Measurements from ENCODE around the gene SEMA5B.

Gene SEMA5B

GRCh38 chr3:123044981-123045763 is 17.6 kb upstream of the SEMA5B start:
- Histone ChIP-seq H3K4me2 (ENCODE audit: low read depth, low read length) (peak overlapping the region; percentile 27; the same call in 1 of the 2 replicates), H3K79me2 (ENCODE audit: low read length) (no peaks in the 10 kb centered on the region), H4K20me1 (ENCODE audit: insufficient read depth, low read length) (no peaks in the 10 kb centered on the region), H3K27ac (ENCODE audit: low read length) (peak overlapping the region; percentile 24; the same call in 1 of the 2 replicates), H3F3A (ENCODE audit: insufficient read depth, low read length) (no peaks in the 10 kb centered on the region), H3K4me1 (ENCODE audit: low read length) (peaks cover 14% of the 10 kb centered on the region), H3K9me2 (replicated peaks; ENCODE audit: insufficient read depth, low read length) (no peaks in the 10 kb centered on the region), H2AFZ (ENCODE audit: low read length) (peak overlapping the region; percentile 37; the same call in 1 of the 2 replicates), H3K9ac (ENCODE audit: low read length) (no peak overlapping the region), H3K36me3 (replicated peaks; ENCODE audit: insufficient read depth, low read length) (no peaks in the 10 kb centered on the region), H3K4me3 (ENCODE audit: low read length) (no peak overlapping the region), H3K27me3 (replicated peaks; ENCODE audit: insufficient read depth, low read length) (no peaks in the 10 kb centered on the region), H3K9me3 (replicated peaks; ENCODE audit: insufficient read depth, low read length) (no peaks in the 10 kb centered on the region)
- DNase-seq: peak; percentile 61
- TF ChIP-seq EZH2phosphoT487 (IDR thresholded peaks at IDR 0.05; ENCODE audit: low read length) (no peak), EZH2 (optimal IDR thresholded peaks at IDR 0.05; ENCODE audit: low read depth, low read length) (no peak), CTCF (IDR thresholded peaks at IDR 0.05; ENCODE audit: low read length) (no peak)

GRCh38 chr3:123042413-123042812 is 14.8 kb upstream of the SEMA5B start:
- Histone ChIP-seq H3K9me3 (replicated peaks; ENCODE audit: insufficient read depth, low read length) (no peaks in the 10 kb centered on the region), H3K4me3 (ENCODE audit: low read length) (no peak overlapping the region), H3K4me1 (ENCODE audit: low read length) (peaks cover 14% of the 10 kb centered on the region), H3K27me3 (replicated peaks; ENCODE audit: insufficient read depth, low read length) (no peaks in the 10 kb centered on the region), H3K9ac (ENCODE audit: low read length) (no peak overlapping the region), H4K20me1 (ENCODE audit: insufficient read depth, low read length) (no peaks in the 10 kb centered on the region), H3K36me3 (replicated peaks; ENCODE audit: insufficient read depth, low read length) (no peaks in the 10 kb centered on the region), H3K79me2 (ENCODE audit: low read length) (no peaks in the 10 kb centered on the region), H3K9me2 (replicated peaks; ENCODE audit: insufficient read depth, low read length) (no peaks in the 10 kb centered on the region), H3K27ac (ENCODE audit: low read length) (no peak overlapping the region), H3K4me2 (ENCODE audit: low read depth, low read length) (no peak overlapping the region), H3F3A (ENCODE audit: insufficient read depth, low read length) (no peaks in the 10 kb centered on the region), H2AFZ (ENCODE audit: low read length) (no peak overlapping the region)
- TF ChIP-seq CTCF (IDR thresholded peaks at IDR 0.05; ENCODE audit: low read length): no peak
- no peak for TF ChIP-seq EZH2phosphoT487 (IDR thresholded peaks at IDR 0.05; ENCODE audit: low read length)
- no peak for TF ChIP-seq EZH2 (optimal IDR thresholded peaks at IDR 0.05; ENCODE audit: low read depth, low read length)
- no peak for DNase-seq

- H3K4me3 ChIP-seq (ENCODE audit: low read length): no peak overlapping the region
- H2AFZ ChIP-seq (ENCODE audit: low read length): no peak overlapping the region
- H3K9ac ChIP-seq (ENCODE audit: low read length): no peak overlapping the region
- H3K27me3 ChIP-seq (replicated peaks; ENCODE audit: insufficient read depth, low read length): no peaks in the 10 kb centered on the region
- no peak overlapping the region for H3K27ac ChIP-seq (ENCODE audit: low read length)
- no peak for DNase-seq
- no peaks in the 10 kb centered on the region for H3K9me3 ChIP-seq (replicated peaks; ENCODE audit: insufficient read depth, low read length)
- no peak overlapping the region for H3K4me2 ChIP-seq (ENCODE audit: low read depth, low read length)
- no peak for TF ChIP-seq EZH2phosphoT487 (IDR thresholded peaks at IDR 0.05; ENCODE audit: low read length)
- H3K36me3 ChIP-seq (replicated peaks; ENCODE audit: insufficient read depth, low read length): no peaks in the 10 kb centered on the region
- no peaks in the 10 kb centered on the region for H4K20me1 ChIP-seq (ENCODE audit: insufficient read depth, low read length)
- no peaks in the 10 kb centered on the region for H3K4me1 ChIP-seq (ENCODE audit: low read length)
- H3K79me2 ChIP-seq (ENCODE audit: low read length): no peaks in the 10 kb centered on the region
- H3F3A ChIP-seq (ENCODE audit: insufficient read depth, low read length): no peaks in the 10 kb centered on the region
- H3K9me2 ChIP-seq (replicated peaks; ENCODE audit: insufficient read depth, low read length): no peaks in the 10 kb centered on the region
Observed at GRCh38 chr3:123039178-123039577, 11.6 kb upstream of the SEMA5B start.

- no peaks in the 10 kb centered on the region for H3K4me1 ChIP-seq (ENCODE audit: low read length)
- H3K27me3 ChIP-seq (replicated peaks; ENCODE audit: insufficient read depth, low read length): no peaks in the 10 kb centered on the region
- no peak overlapping the region for H3K4me2 ChIP-seq (ENCODE audit: low read depth, low read length)
- no peaks in the 10 kb centered on the region for H3K79me2 ChIP-seq (ENCODE audit: low read length)
- no peak overlapping the region for H3K27ac ChIP-seq (ENCODE audit: low read length)
- no peak for TF ChIP-seq CTCF (IDR thresholded peaks at IDR 0.05; ENCODE audit: low read length)
- TF ChIP-seq EZH2phosphoT487 (IDR thresholded peaks at IDR 0.05; ENCODE audit: low read length): no peak
- TF ChIP-seq EZH2 (optimal IDR thresholded peaks at IDR 0.05; ENCODE audit: low read depth, low read length): no peak
- no peaks in the 10 kb centered on the region for H4K20me1 ChIP-seq (ENCODE audit: insufficient read depth, low read length)
- no peaks in the 10 kb centered on the region for H3K9me2 ChIP-seq (replicated peaks; ENCODE audit: insufficient read depth, low read length)
- no peak for DNase-seq
- no peak overlapping the region for H3K9ac ChIP-seq (ENCODE audit: low read length)
- H3K36me3 ChIP-seq (replicated peaks; ENCODE audit: insufficient read depth, low read length): no peaks in the 10 kb centered on the region
- H2AFZ ChIP-seq (ENCODE audit: low read length): no peak overlapping the region
- H3F3A ChIP-seq (ENCODE audit: insufficient read depth, low read length): no peaks in the 10 kb centered on the region
- H3K4me3 ChIP-seq (ENCODE audit: low read length): no peak overlapping the region
- H3K9me3 ChIP-seq (replicated peaks; ENCODE audit: insufficient read depth, low read length): no peaks in the 10 kb centered on the region
Observed at GRCh38 chr3:123038751-123039150, 11.2 kb upstream of the SEMA5B start.

All from MM.1S (cell line).